Colonic mucosa (tissue), 4 donors: ENCODE measurements around the gene DTWD2. TPM values are rescaled to one million over a fixed set of nuclear protein-coding genes. Genes with fewer than 3 reads are reported as not detected.
"Not testable (repeated sequence)": the region's sequence is repeated elsewhere in the genome, so short reads cannot be mapped to it uniquely, and the experiment has no call there.

ENCODE experiments used
- DNase-seq: peaks from one replicate; pipeline ENCODE4 v3.0.0-alpha.2; 2020
- H3K27ac ChIP-seq: fragments of 200-600 bp; one replicate; pipeline ENCODE4 v1.8.0; 2021
- H3K27me3 ChIP-seq: fragments of 200-600 bp; one replicate; pipeline ENCODE4 v1.8.0; 2021
- H3K36me3 ChIP-seq: fragments of 200-600 bp; one replicate; pipeline ENCODE4 v1.8.0; 2021
- H3K4me1 ChIP-seq: fragments of 200-600 bp; one replicate; pipeline ENCODE4 v1.8.0; 2021; ENCODE audit warnings: mild to moderate bottlenecking
- H3K4me3 ChIP-seq: fragments of 200-600 bp; one replicate; pipeline ENCODE4 v1.8.0; 2021
- H3K9ac ChIP-seq, 2 donors: one replicate each; pipeline ENCODE4 v1.7.0; 2013; ENCODE audit warnings: control low read depth in 2 of 2, low read depth in 2 of 2, low read length in 2 of 2
- H3K9me3 ChIP-seq: fragments of 200-600 bp; one replicate; pipeline ENCODE4 v1.8.0; 2021
- intact Hi-C: fragments of 100-400 bp; cut with DNase I; formaldehyde crosslinking; loops from one replicate; pipeline ENCODE4 v1.14.1; 2022
- total RNA-seq, 2 donors: library from RNA; stranded (reverse); fragmentation: NEBNext Ultra II Directional in 1 of 2; extraction: Animal tissue kit (Norgen Biotek cat#: 25700) in 1 of 2; gene quantifications; one replicate each; pipeline ENCODE4 v1.2.1, GENCODE V29; 2021
- TF ChIP-seq, protein P1 (sequence below): fragments of 200-600 bp; IDR thresholded peaks from one replicate; pipeline ENCODE4 v1.8.0; 2022; ENCODE audit warnings: antibody characterized with exemption, mild to moderate bottlenecking
- donor health status: healthy.
- donor health status: DM: no; HTN: no; CAD: no.
- donor health status: DM: no; HTN: no; CAD: no.

DTWD2 gene
- total RNA-seq, 2 donors from 2014 or later: 7.5 to 11.7 TPM

DNA sequence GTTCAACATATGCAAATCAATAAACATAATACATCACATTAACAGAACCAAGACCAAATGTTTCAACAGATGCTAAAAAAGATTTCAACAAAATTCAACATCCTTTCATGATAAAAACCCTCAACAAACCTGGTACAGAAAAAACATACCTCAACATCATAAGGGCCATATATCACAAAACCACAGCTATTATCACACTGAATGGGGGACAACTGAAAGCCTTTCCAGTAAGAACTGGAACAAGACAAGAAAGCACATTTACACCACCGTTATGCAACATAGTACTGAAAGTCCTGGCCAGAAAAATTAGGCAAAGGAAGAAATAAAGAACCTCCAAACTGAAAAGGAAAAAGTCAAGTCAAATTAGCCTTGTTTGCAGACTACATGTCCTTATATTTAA, 93.6 kb downstream of the DTWD2 start:
- no peak overlapping the region for H3K27ac ChIP-seq
- intact Hi-C loops: no loop called here
- DNase-seq: no peak
- no peak overlapping the region for H3K4me3 ChIP-seq
- no peaks in the 10 kb centered on the region for H3K27me3 ChIP-seq
- H3K9ac ChIP-seq: no peak overlapping the region
- no peaks in the 10 kb centered on the region for H3K36me3 ChIP-seq
- H3K9me3 ChIP-seq: no peaks in the 10 kb centered on the region
- no peaks in the 10 kb centered on the region for H3K4me1 ChIP-seq
- TF ChIP-seq, protein P1, sequence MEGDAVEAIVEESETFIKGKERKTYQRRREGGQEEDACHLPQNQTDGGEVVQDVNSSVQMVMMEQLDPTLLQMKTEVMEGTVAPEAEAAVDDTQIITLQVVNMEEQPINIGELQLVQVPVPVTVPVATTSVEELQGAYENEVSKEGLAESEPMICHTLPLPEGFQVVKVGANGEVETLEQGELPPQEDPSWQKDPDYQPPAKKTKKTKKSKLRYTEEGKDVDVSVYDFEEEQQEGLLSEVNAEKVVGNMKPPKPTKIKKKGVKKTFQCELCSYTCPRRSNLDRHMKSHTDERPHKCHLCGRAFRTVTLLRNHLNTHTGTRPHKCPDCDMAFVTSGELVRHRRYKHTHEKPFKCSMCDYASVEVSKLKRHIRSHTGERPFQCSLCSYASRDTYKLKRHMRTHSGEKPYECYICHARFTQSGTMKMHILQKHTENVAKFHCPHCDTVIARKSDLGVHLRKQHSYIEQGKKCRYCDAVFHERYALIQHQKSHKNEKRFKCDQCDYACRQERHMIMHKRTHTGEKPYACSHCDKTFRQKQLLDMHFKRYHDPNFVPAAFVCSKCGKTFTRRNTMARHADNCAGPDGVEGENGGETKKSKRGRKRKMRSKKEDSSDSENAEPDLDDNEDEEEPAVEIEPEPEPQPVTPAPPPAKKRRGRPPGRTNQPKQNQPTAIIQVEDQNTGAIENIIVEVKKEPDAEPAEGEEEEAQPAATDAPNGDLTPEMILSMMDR: no peak

- intact Hi-C loops: no loop called here
- no peaks in the 10 kb centered on the region for H3K9me3 ChIP-seq
- no peak for DNase-seq
- H3K36me3 ChIP-seq: no peaks in the 10 kb centered on the region
- TF ChIP-seq, protein P1: no peak
- H3K27me3 ChIP-seq: no peaks in the 10 kb centered on the region
- H3K9ac ChIP-seq: no peak overlapping the region
- no peak overlapping the region for H3K27ac ChIP-seq
- no peak overlapping the region for H3K4me3 ChIP-seq
- no peaks in the 10 kb centered on the region for H3K4me1 ChIP-seq
These were observed 97.1 kb downstream of the DTWD2 start for GRCh38 chr5:118891252-118891651.

DNA sequence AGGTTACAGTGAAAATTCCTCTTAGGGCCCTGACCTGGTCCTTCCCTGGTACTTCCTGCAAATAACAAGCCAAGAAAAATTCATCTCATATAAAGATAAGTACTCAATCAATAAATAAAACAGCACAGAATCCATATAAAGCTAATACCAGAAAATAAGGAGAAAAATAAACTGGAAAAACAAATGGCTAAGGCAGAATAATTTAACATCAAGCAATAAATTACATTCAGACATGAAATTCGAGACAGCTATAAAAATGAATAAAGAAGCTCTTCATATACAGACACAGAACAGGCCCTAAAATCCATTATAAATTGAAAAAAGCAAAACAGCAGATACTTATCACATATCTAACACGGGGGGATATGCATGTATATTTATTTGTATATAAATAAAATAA, 99.2 kb downstream of the DTWD2 start:
- Histone ChIP-seq H3K36me3 (no peaks in the 10 kb centered on the region), H3K4me1 (no peaks in the 10 kb centered on the region), H3K9me3 (no peaks in the 10 kb centered on the region), H3K9ac (no peak overlapping the region), H3K27me3 (no peaks in the 10 kb centered on the region), H3K27ac (no peak overlapping the region), H3K4me3 (no peak overlapping the region)
- no peak for DNase-seq
- intact Hi-C loops: no loop called here
- TF ChIP-seq, protein P1: no peak

- TF ChIP-seq, protein P1: no peak
- no peak overlapping the region for H3K4me3 ChIP-seq
- no peaks in the 10 kb centered on the region for H3K27me3 ChIP-seq
- H3K27ac ChIP-seq: no peak overlapping the region
- H3K9ac ChIP-seq: no peak overlapping the region
- no peaks in the 10 kb centered on the region for H3K9me3 ChIP-seq
- no peaks in the 10 kb centered on the region for H3K4me1 ChIP-seq
- intact Hi-C loops: no loop called here
- no peaks in the 10 kb centered on the region for H3K36me3 ChIP-seq
- no peak for DNase-seq
These were observed 99.8 kb downstream of the DTWD2 start for GRCh38 chr5:118888556-118888955.

DNA sequence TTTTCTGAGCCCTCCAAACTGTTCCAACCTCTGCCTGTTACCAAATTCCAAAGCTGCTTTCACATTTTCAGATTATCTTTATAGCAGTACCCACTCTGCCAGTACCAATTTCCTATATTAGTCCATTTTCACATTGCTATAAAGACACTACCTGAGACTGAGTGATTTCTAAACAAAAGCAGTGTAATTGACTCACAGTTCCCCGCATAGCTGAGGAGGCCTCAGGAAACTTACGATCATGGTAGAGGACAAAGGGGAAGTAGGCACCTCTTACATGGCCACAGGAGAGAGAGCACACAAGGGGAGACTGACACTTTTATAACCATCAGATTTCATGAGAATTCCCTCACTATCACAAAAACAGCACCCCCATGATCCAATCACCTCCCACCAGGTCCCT, 105.0 kb downstream of the DTWD2 start:
- Histone ChIP-seq H3K27ac (no peak overlapping the region), H3K27me3 (no peaks in the 10 kb centered on the region), H3K9ac (no peak overlapping the region), H3K4me3 (no peak overlapping the region), H3K4me1 (no peaks in the 10 kb centered on the region), H3K36me3 (no peaks in the 10 kb centered on the region), H3K9me3 (no peaks in the 10 kb centered on the region)
- intact Hi-C loops: no loop called here
- TF ChIP-seq, protein P1: no peak
- no peak for DNase-seq

- no peak for DNase-seq
- no peaks in the 10 kb centered on the region for H3K9me3 ChIP-seq
- H3K36me3 ChIP-seq: no peaks in the 10 kb centered on the region
- H3K27ac ChIP-seq: no peak overlapping the region
- TF ChIP-seq, protein P1: no peak
- no peak overlapping the region for H3K4me3 ChIP-seq
- H3K9ac ChIP-seq: no peak overlapping the region
- intact Hi-C loops: no loop called here
- no peaks in the 10 kb centered on the region for H3K27me3 ChIP-seq
- H3K4me1 ChIP-seq: no peaks in the 10 kb centered on the region
These were observed 105.7 kb downstream of the DTWD2 start for GRCh38 chr5:118882666-118883065.

- H3K9me3 ChIP-seq, H3K27me3 ChIP-seq, H3K4me3 ChIP-seq, H3K9ac ChIP-seq, DNase-seq, H3K36me3 ChIP-seq, intact Hi-C loops, H3K4me1 ChIP-seq, H3K27ac ChIP-seq: not testable (repeated sequence)
These were observed 111.5 kb downstream of the DTWD2 start for GRCh38 chr5:118876852-118877251.
